Lower lobe of right lung (tissue), 2 donors: Measurements from ENCODE around the gene UTRN. TPM values are rescaled to one million over a fixed set of nuclear protein-coding genes. Genes with fewer than 3 reads are reported as not detected.

Experiments
- ATAC-seq, 2 donors: fragments of 200-7000 bp; cut with Tn5 transposase; one replicate each; pipeline ENCODE4 v1.9.1; 2020 to 2022; ENCODE audit warnings: mild to moderate bottlenecking in 2 of 2, moderate library complexity in 2 of 2
- DNase-seq: peaks from one replicate; pipeline ENCODE4 v3.0.0-alpha.2; 2020
- H3K27ac ChIP-seq: fragments of 200-600 bp; one replicate; pipeline ENCODE4 v1.8.0; 2022
- H3K27me3 ChIP-seq: fragments of 200-600 bp; one replicate; pipeline ENCODE4 v1.8.0; 2022; ENCODE audit warnings: low read depth
- H3K36me3 ChIP-seq: fragments of 200-600 bp; one replicate; pipeline ENCODE4 v1.8.0; 2022; ENCODE audit warnings: mild to moderate bottlenecking
- H3K4me1 ChIP-seq: fragments of 200-600 bp; one replicate; pipeline ENCODE4 v1.8.0; 2022
- H3K4me3 ChIP-seq: fragments of 200-600 bp; one replicate; pipeline ENCODE4 v1.8.0; 2022; ENCODE audit warnings: mild to moderate bottlenecking
- H3K9me3 ChIP-seq: fragments of 200-600 bp; one replicate; pipeline ENCODE4 v1.8.0; 2022
- CTCF ChIP-seq: fragments of 200-600 bp; IDR thresholded peaks from one replicate; pipeline ENCODE4 v1.8.0; 2022; ENCODE audit warnings: antibody characterized with exemption, mild to moderate bottlenecking
- intact Hi-C: fragments of 100-400 bp; cut with DNase I; formaldehyde crosslinking; loops from one replicate; pipeline ENCODE4 v1.11.0; 2022
- total RNA-seq: library from RNA; stranded (reverse); fragmentation: NEBNext Ultra II Directional; extraction: Animal tissue kit (Norgen Biotek cat#: 25700); gene quantifications from one replicate; pipeline ENCODE4 v1.2.1, GENCODE V29; 2021
- donor health status: DM: no; HTN: yes; CAD: no; lungs with severe emphysema.

Gene UTRN
- total RNA-seq, 1 donor from 2014 or later = 275 TPM

GRCh38 chr6:144297511-144298100 is 12.5 kb downstream of the UTRN start:
- Histone ChIP-seq H3K9me3 (no peaks in the 10 kb centered on the region), H3K27me3 (no peaks in the 10 kb centered on the region), H3K27ac (peak overlapping the region; percentile 44), H3K4me1 (peaks cover 48% of the 10 kb centered on the region), H3K4me3 (no peak overlapping the region), H3K36me3 (peaks cover 13% of the 10 kb centered on the region)
- no peak for TF ChIP-seq CTCF
- DNase-seq (no peak), ATAC-seq (peak in 1 of 2 donors; percentile 37)
- intact Hi-C loops = no loop called here

GRCh38 chr6:144298194-144298593 is 13.1 kb downstream of the UTRN start:
- Histone ChIP-seq H3K4me3 (no peak overlapping the region), H3K27ac (peak overlapping the region; percentile 6), H3K27me3 (no peaks in the 10 kb centered on the region), H3K9me3 (no peaks in the 10 kb centered on the region), H3K36me3 (peaks cover 11% of the 10 kb centered on the region), H3K4me1 (peaks cover 54% of the 10 kb centered on the region)
- no peak for DNase-seq
- peak in 1 of 2 donors; percentile 69 for ATAC-seq
- TF ChIP-seq CTCF = no peak
- intact Hi-C loops = no loop called here

- ATAC-seq (no peak), DNase-seq (no peak)
- Histone ChIP-seq H3K9me3 (no peaks in the 10 kb centered on the region), H3K27me3 (no peaks in the 10 kb centered on the region), H3K4me1 (peaks cover 53% of the 10 kb centered on the region), H3K4me3 (no peak overlapping the region), H3K36me3 (peaks cover 11% of the 10 kb centered on the region), H3K27ac (no peak overlapping the region)
- TF ChIP-seq CTCF = no peak
- intact Hi-C loops = no loop called here
Observed at GRCh38 chr6:144298916-144299315, 13.8 kb downstream of the UTRN start.

GRCh38 chr6:144302701-144303372 is 17.7 kb downstream of the UTRN start:
- H3K4me1 ChIP-seq = peaks cover 38% of the 10 kb centered on the region
- DNase-seq (no peak), ATAC-seq (peak; percentile 56 to 59)
- no peaks in the 10 kb centered on the region for H3K9me3 ChIP-seq
- H3K4me3 ChIP-seq = no peak overlapping the region
- no peak overlapping the region for H3K27ac ChIP-seq
- no peaks in the 10 kb centered on the region for H3K27me3 ChIP-seq
- intact Hi-C loops = no loop called here
- peaks cover under 1% of the 10 kb centered on the region for H3K36me3 ChIP-seq
- TF ChIP-seq CTCF = no peak

- ATAC-seq (no peak), DNase-seq (no peak)
- Histone ChIP-seq H3K4me3 (no peak overlapping the region), H3K4me1 (peaks cover 30% of the 10 kb centered on the region), H3K36me3 (peaks cover 15% of the 10 kb centered on the region), H3K27me3 (no peaks in the 10 kb centered on the region), H3K27ac (no peak overlapping the region), H3K9me3 (no peaks in the 10 kb centered on the region)
- TF ChIP-seq CTCF = no peak
- intact Hi-C loops = no loop called here
Observed at GRCh38 chr6:144304223-144304848, 19.2 kb downstream of the UTRN start.
